ENCODE measurements around the gene SPSB1. TPM values are rescaled to one million over a fixed set of nuclear protein-coding genes. Genes with fewer than 3 reads are reported as not detected.

SPSB1 gene
- total RNA-seq, 4 donors from 2014 or later = 30.5 to 65.0 (median 36.2) TPM

GRCh38 chr1:9356829-9357466 is 64.3 kb downstream of the SPSB1 start:
- intact Hi-C loops (cut with DNase I) = no loop called here
- no peak overlapping the region for H3K4me3 ChIP-seq (replicated peaks in 1 of 3)
- WGBS, 2 donors = 96% methylated on average over 2 of the region's 2 CpGs
- no peaks in the 10 kb centered on the region for H3K27me3 ChIP-seq
- DNase-seq = no peak
- H3K36me3 ChIP-seq = peaks cover 13 to 22% of the 10 kb centered on the region in 2 donors
- H3K4me1 ChIP-seq = peaks cover 8 to 14% of the 10 kb centered on the region in 2 donors
- no peaks in the 10 kb centered on the region for H3K9me3 ChIP-seq
- no peak overlapping the region for H3K27ac ChIP-seq
- no peak for TF ChIP-seq POLR2A (IDR thresholded peaks at IDR 0.05)
- TF ChIP-seq CTCF (IDR thresholded peaks at IDR 0.05) = no peak

- no peaks in the 10 kb centered on the region for H3K9me3 ChIP-seq
- peaks cover 15 to 19% of the 10 kb centered on the region in 2 donors for H3K4me1 ChIP-seq
- no peak overlapping the region for H3K27ac ChIP-seq
- H3K27me3 ChIP-seq = no peaks in the 10 kb centered on the region
- WGBS, 2 donors = 95 to 97% methylated on average over 8 of the region's 8 CpGs
- H3K36me3 ChIP-seq = peaks cover 13 to 22% of the 10 kb centered on the region in 2 donors
- H3K4me3 ChIP-seq (replicated peaks in 1 of 3) = no peak overlapping the region
- intact Hi-C loops (cut with DNase I) = no loop called here
- DNase-seq = no peak
- TF ChIP-seq POLR2A (IDR thresholded peaks at IDR 0.05) = no peak
- TF ChIP-seq CTCF (IDR thresholded peaks at IDR 0.05) = no peak
Observed at GRCh38 chr1:9357958-9358357, 65.3 kb downstream of the SPSB1 start.

GRCh38 chr1:9360371-9361064 is 67.8 kb downstream of the SPSB1 start:
- Histone ChIP-seq H3K36me3 (peaks cover 13 to 22% of the 10 kb centered on the region in 2 donors), H3K9me3 (no peaks in the 10 kb centered on the region), H3K27me3 (no peaks in the 10 kb centered on the region), H3K4me1 (peaks cover 21 to 33% of the 10 kb centered on the region in 2 donors), H3K27ac (no peak overlapping the region), H3K4me3 (replicated peaks in 1 of 3) (no peak overlapping the region)
- intact Hi-C loops (cut with DNase I) = no loop called here
- WGBS, 2 donors = 87 to 97% methylated on average over 14 to 16 of the region's 20 CpGs
- DNase-seq = no peak
- TF ChIP-seq CTCF (IDR thresholded peaks at IDR 0.05) = no peak
- TF ChIP-seq POLR2A (IDR thresholded peaks at IDR 0.05) = no peak

- Histone ChIP-seq H3K27me3 (no peaks in the 10 kb centered on the region), H3K4me1 (peaks cover 21 to 33% of the 10 kb centered on the region in 2 donors), H3K4me3 (replicated peaks in 1 of 3) (no peak overlapping the region), H3K36me3 (peaks cover 1 to 9% of the 10 kb centered on the region in 2 donors), H3K9me3 (no peaks in the 10 kb centered on the region), H3K27ac (peak overlapping the region in 2 of 3 donors; percentile 68 to 69)
- WGBS, 2 donors = 47 to 80% methylated on average over 10 to 14 of the region's 14 CpGs
- DNase-seq = no peak
- intact Hi-C loops (cut with DNase I) = no loop called here
- TF ChIP-seq POLR2A (IDR thresholded peaks at IDR 0.05) = no peak
- TF ChIP-seq CTCF (IDR thresholded peaks at IDR 0.05) = no peak
Observed at GRCh38 chr1:9361630-9362260, 69.1 kb downstream of the SPSB1 start.

- peaks cover 21 to 33% of the 10 kb centered on the region in 2 donors for H3K4me1 ChIP-seq
- H3K36me3 ChIP-seq = peaks cover under 1 to 11% of the 10 kb centered on the region in 2 donors
- DNase-seq = peak; percentile 30 to 36
- peak overlapping the region; percentile 43 to 69 (median 68) for H3K27ac ChIP-seq
- WGBS, 2 donors = 54 to 69% methylated on average over 12 of the region's 12 CpGs
- TF ChIP-seq CTCF (IDR thresholded peaks at IDR 0.05) (no peak), POLR2A (IDR thresholded peaks at IDR 0.05) (no peak)
- no peaks in the 10 kb centered on the region for H3K9me3 ChIP-seq
- intact Hi-C loops (cut with DNase I) = no loop called here
- H3K4me3 ChIP-seq (replicated peaks in 1 of 3) = no peak overlapping the region
- no peaks in the 10 kb centered on the region for H3K27me3 ChIP-seq
Observed at GRCh38 chr1:9362488-9362887, 69.8 kb downstream of the SPSB1 start.

Data from thyroid gland (tissue), 4 donors.